H1 (cell line): ENCODE measurements around the gene COL20A1. TPM values are rescaled to one million over a fixed set of nuclear protein-coding genes. Genes with fewer than 3 reads are reported as not detected.

ENCODE experiments used
- CTCF ChIA-PET: fragments of 300-600 bp; sonication (Branson Sonifier 250); formaldehyde crosslinking; loops from one replicate; lab custom pipeline; 2021; ENCODE audit not compliant: partially characterized antibody; lab: Charles Lee
- POLR2A ChIA-PET: fragments of 300-600 bp; sonication (Branson Sonifier 250); formaldehyde crosslinking; loops from one replicate; lab custom pipeline; 2021; ENCODE audit warnings: inconsistent platforms; ENCODE audit not compliant: partially characterized antibody; lab: Charles Lee
- DNase-seq, 2 experiments: peaks; one replicate each; pipeline versions ENCODE4 v3.0.0 to v3.0.0-alpha.2; 2010 to 2022; ENCODE audit warnings: low spot score in 2 of 2, low read depth in 1 of 2, mixed read lengths in 1 of 2
- FAIRE-seq: peaks from 2 replicates; lab custom pipeline; 2011; peaks lifted over from hg19 to GRCh38; lab: Jason Lieb, UNC
- H2AFZ ChIP-seq: 2 replicates; pipeline ENCODE4 v1.8.1; 2012; ENCODE audit warnings: low read length, inconsistent platforms
- H2AK5ac ChIP-seq: 2 replicates; pipeline ENCODE4 v1.6.1; 2013; ENCODE audit warnings: low read depth, low read length
- H2BK120ac ChIP-seq: replicated peaks from 2 replicates; pipeline ENCODE3; 2013; ENCODE audit warnings: low read depth, low read length, inconsistent platforms
- H2BK12ac ChIP-seq: 2 replicates; pipeline ENCODE4 v1.6.1; 2013; ENCODE audit warnings: low read depth, low read length
- H2BK15ac ChIP-seq: 2 replicates; pipeline ENCODE4 v1.6.1; 2013; ENCODE audit warnings: low read length
- H2BK20ac ChIP-seq: 2 replicates; pipeline ENCODE4 v1.6.1; 2013; ENCODE audit warnings: low read length
- H2BK5ac ChIP-seq: 2 replicates; pipeline ENCODE4 v1.6.1; 2013; ENCODE audit warnings: low read depth, low read length
- H3K14ac ChIP-seq: 2 replicates; pipeline ENCODE4 v1.6.1; 2013; ENCODE audit warnings: inconsistent platforms; ENCODE audit not compliant: insufficient read length
- H3K18ac ChIP-seq: 2 replicates; pipeline ENCODE4 v1.6.1; 2013; ENCODE audit warnings: low read length; ENCODE audit errors: extremely low read depth
- H3K23ac ChIP-seq: 2 replicates; pipeline ENCODE4 v1.6.1; 2013; ENCODE audit warnings: inconsistent platforms; ENCODE audit not compliant: insufficient read length
- H3K23me2 ChIP-seq: 2 replicates; pipeline ENCODE4 v1.6.1; 2013; ENCODE audit warnings: low read depth, low read length
- H3K27ac ChIP-seq: 2 replicates; pipeline ENCODE4 v1.6.1; 2011; ENCODE audit warnings: low read depth, low read length, inconsistent platforms
- H3K27me3 ChIP-seq, 4 experiments: replicated peaks in 1 of 4; 1 replicate in 1 of 4; 2 replicates in 3 of 4; pipeline versions ENCODE4 v1.6.1 to v1.8.1; 2011 to 2013; ENCODE audit warnings: low read length in 3 of 4, mild to moderate bottlenecking in 3 of 4, inconsistent platforms in 2 of 4, mixed read lengths in 2 of 4, moderate library complexity in 1 of 4; ENCODE audit not compliant: control insufficient read depth in 3 of 4, insufficient read depth in 3 of 4; ENCODE audit errors: extremely low read depth in 1 of 4
- H3K36me3 ChIP-seq, 4 experiments: 2 replicates each; pipeline versions ENCODE4 v1.6.1 to v1.8.1; 2011 to 2013; ENCODE audit warnings: mild to moderate bottlenecking in 4 of 4, low read length in 3 of 4, moderate library complexity in 2 of 4, control low read depth in 1 of 4, inconsistent platforms in 1 of 4; ENCODE audit not compliant: insufficient read depth in 4 of 4, control insufficient read depth in 2 of 4
- H3K4ac ChIP-seq: replicated peaks from 2 replicates; pipeline ENCODE3; 2013; ENCODE audit warnings: low read length, low read depth, mixed read lengths, inconsistent platforms; ENCODE audit not compliant: insufficient read length
- H3K4me1 ChIP-seq, 4 experiments: replicated peaks in 1 of 4; 1 replicate in 1 of 4; 2 replicates in 3 of 4; pipeline versions ENCODE4 v1.6.1 to v1.8.1; 2011 to 2013; ENCODE audit warnings: low read length in 3 of 4, inconsistent platforms in 2 of 4, mixed read lengths in 1 of 4; ENCODE audit not compliant: insufficient read depth in 4 of 4, control insufficient read depth in 3 of 4
- H3K4me2 ChIP-seq, 2 experiments: 2 replicates each; pipeline versions ENCODE4 v1.6.1 to v1.8.1; 2011 to 2013; ENCODE audit warnings: low read depth in 2 of 2, low read length in 2 of 2, control low read depth in 1 of 2, inconsistent platforms in 1 of 2, mild to moderate bottlenecking in 1 of 2; ENCODE audit not compliant: insufficient read depth in 1 of 2
- H3K4me3 ChIP-seq, 4 experiments: fragments of 200-600, 300-600 bp in 1 of 4; sonication (generic), shearing (Covaris generic), sonication (Bioruptor Twin) in 1 of 4; 2 replicates each; pipeline versions ENCODE4 v1.5.1 to v1.8.1; 2011 to 2016; ENCODE audit warnings: low read length in 4 of 4, low read depth in 3 of 4, control low read depth in 2 of 4, inconsistent platforms in 2 of 4, mild to moderate bottlenecking in 2 of 4, mixed read lengths in 1 of 4, moderate library complexity in 1 of 4; ENCODE audit not compliant: insufficient read depth in 2 of 4; ENCODE audit errors: extremely low read depth in 1 of 4
- H3K56ac ChIP-seq: replicated peaks from 2 replicates; pipeline ENCODE3; 2013; ENCODE audit warnings: low read depth, mild to moderate bottlenecking, mixed read lengths, low read length, inconsistent platforms; ENCODE audit not compliant: insufficient read length
- H3K79me1 ChIP-seq: 2 replicates; pipeline ENCODE4 v1.6.1; 2013; ENCODE audit warnings: low read depth, low read length, control low read depth
- H3K79me2 ChIP-seq, 2 experiments: 2 replicates each; pipeline versions ENCODE4 v1.6.1 to v1.8.1; 2012 to 2013; ENCODE audit warnings: low read length in 2 of 2, mild to moderate bottlenecking in 2 of 2, inconsistent platforms in 1 of 2; ENCODE audit not compliant: insufficient read depth in 2 of 2, control insufficient read depth in 1 of 2
- H3K9ac ChIP-seq, 4 experiments: replicated peaks in 1 of 4; 1 replicate in 1 of 4; 2 replicates in 3 of 4; pipeline versions ENCODE4 v1.6.1 to v1.8.1; 2011 to 2013; ENCODE audit warnings: low read depth in 3 of 4, low read length in 3 of 4, control low read depth in 2 of 4, mild to moderate bottlenecking in 2 of 4, moderate library complexity in 2 of 4, inconsistent platforms in 1 of 4; ENCODE audit errors: extremely low read depth in 1 of 4
- H3K9me3 ChIP-seq, 2 experiments: 2 replicates each; pipeline versions ENCODE4 v1.6.1 to v1.8.1; 2012 to 2013; ENCODE audit warnings: mild to moderate bottlenecking in 2 of 2, moderate library complexity in 2 of 2, control low read depth in 1 of 2, inconsistent platforms in 1 of 2, low read depth in 1 of 2, low read length in 1 of 2, mixed read lengths in 1 of 2; ENCODE audit not compliant: insufficient read depth in 2 of 2
- H4K20me1 ChIP-seq, 2 experiments: replicated peaks in 1 of 2; 2 replicates each; pipeline versions ENCODE3 to v1.8.1; 2011 to 2013; ENCODE audit warnings: inconsistent platforms in 2 of 2, low read length in 2 of 2, mild to moderate bottlenecking in 1 of 2; ENCODE audit not compliant: insufficient read depth in 2 of 2, control insufficient read depth in 1 of 2
- H4K5ac ChIP-seq: 2 replicates; pipeline ENCODE4 v1.6.1; 2013; ENCODE audit warnings: low read length, low read depth, mixed read lengths, inconsistent platforms; ENCODE audit not compliant: insufficient read length
- H4K8ac ChIP-seq: 2 replicates; pipeline ENCODE4 v1.8.0; 2013; ENCODE audit warnings: mild to moderate bottlenecking, moderate library complexity, low read length, inconsistent platforms; ENCODE audit not compliant: insufficient read depth; ENCODE audit errors: extremely low read depth
- H4K91ac ChIP-seq: replicated peaks from 2 replicates; pipeline ENCODE3; 2013; ENCODE audit warnings: low read length, mixed read lengths, inconsistent platforms; ENCODE audit not compliant: insufficient read length
- CBX8 ChIP-seq: fragments of 300-800, 300-1000 bp; sonication (generic); IDR thresholded peaks from 2 replicates; pipeline ENCODE4 v1.7.1; 2016; ENCODE audit warnings: low read depth, low read length, borderline replicate concordance
- NRF1 ChIP-seq: IDR thresholded peaks from 2 replicates; pipeline ENCODE4 v1.6.1; 2011; ENCODE audit warnings: mild to moderate bottlenecking, low read depth, low read length, improper control_type of control experiment
- SP2 ChIP-seq: IDR thresholded peaks from 2 replicates; pipeline ENCODE4 v1.6.1; 2012; ENCODE audit warnings: mild to moderate bottlenecking, low read length, inconsistent platforms
- WGBS, 2 experiments: shearing (Covaris generic) in 1 of 2; methylation state at CpG; one replicate each; pipeline versions ENCODE4 v1.1.6 to v1.1.7; 2013 to 2015; ENCODE audit warnings: low lambda C conversion rate in 2 of 2, mixed read lengths in 2 of 2, inconsistent platforms in 1 of 2, low coverage in 1 of 2, missing lambda C conversion rate in 1 of 2; ENCODE audit not compliant: insufficient replicate concordance in 2 of 2, insufficient coverage in 1 of 2, insufficient read length in 1 of 2; ENCODE audit errors: extremely low coverage in 1 of 2, missing lambda C conversion rate in 1 of 2; 5-methylcytosine and 5-hydroxymethylcytosine counted together
- polyA plus RNA-seq, 7 experiments: library from polyadenylated mRNA; depleted of rRNA in 3 of 7; stranded (reverse) in 5 of 7; unstranded in 2 of 7; fragments of >200 nt in 5 of 7; fragments of 200-250 nt in 2 of 7; gene quantifications; 1 replicate in 5 of 7; 2 replicates in 1 of 7; 4 replicates in 1 of 7; pipeline versions ENCODE4 v1.2.1 to v1.2.3, GENCODE V29; 2011 to 2013; ENCODE audit warnings: missing spikeins in 2 of 7, mixed read lengths in 2 of 7
- total RNA-seq: library from RNA; stranded (reverse); fragmentation: NEBNext Ultra II Directional; extraction: Animal tissue kit (Norgen Biotek cat#: 25700); gene quantifications from 2 replicates; pipeline ENCODE4 v1.2.1, GENCODE V29; 2021

The COL20A1 gene
- total and polyA plus RNA-seq, 2 of the 8 experiments (the other 6 are each of a cell fraction or from before 2014, with no cell fraction given), result 0.19 to 0.21 TPM

- Histone ChIP-seq H4K8ac (no peak overlapping the region), H3K56ac (no peak overlapping the region), H3K79me1 (peaks cover 14% of the 10 kb centered on the region), H2BK5ac (no peak overlapping the region), H3K9ac (no peak overlapping the region), H3K4me3 (no peak overlapping the region), H4K20me1 (peaks cover 16 to 35% of the 10 kb centered on the region in 2 experiments), H3K4me1 (peaks cover 0 to 5% (median 1%) of the 10 kb centered on the region in 4 experiments; a peak in 5 of 7 replicates), H3K14ac (no peak overlapping the region), H2BK12ac (no peak overlapping the region), H3K79me2 (peaks cover 17 to 39% of the 10 kb centered on the region in 2 experiments), H4K5ac (no peak overlapping the region), H3K18ac (no peak overlapping the region), H2AK5ac (no peak overlapping the region), H3K4ac (no peak overlapping the region), H2BK20ac (no peak overlapping the region), H2BK120ac (no peak overlapping the region), H2BK15ac (no peak overlapping the region), H3K27me3 (no peaks in the 10 kb centered on the region), H3K23me2 (peaks cover 2% of the 10 kb centered on the region; the same call in 1 of the 2 replicates), H3K4me2 (no peak overlapping the region), H4K91ac (no peak overlapping the region), H3K27ac (no peak overlapping the region), H2AFZ (no peak overlapping the region), H3K36me3 (peaks cover 6 to 27% (median 19%) of the 10 kb centered on the region in 4 experiments), H3K23ac (no peak overlapping the region), H3K9me3 (no peaks in the 10 kb centered on the region)
- ChIA-PET CTCF (interaction anchor here (1.8 to 3.7 kb wide), 3 partner anchors 52 to 93 kb away, joined by 7 to 23 read pairs (median 7); partner anchors contain the start of gene YTHDF1), POLR2A (interaction anchor here (1.4 kb wide), 1 partner anchor 9 kb away, joined by 3 read pairs; no protein-coding TSS in a partner anchor)
- 92% methylated on average over 14 of the region's 18 CpGs; no CpG with 5 or more reads in 1 of the 2 experiments for WGBS, 2 experiments
- FAIRE-seq (no peak), DNase-seq (no peak)
- TF ChIP-seq CBX8, result no peak
- no peak for TF ChIP-seq SP2
- TF ChIP-seq NRF1, result no peak
Measured at GRCh38 chr20:63275825-63276224, 17.2 kb upstream of the COL20A1 start.
